ENCODE measurements around the gene AKT1S1.

Gene AKT1S1

DNA sequence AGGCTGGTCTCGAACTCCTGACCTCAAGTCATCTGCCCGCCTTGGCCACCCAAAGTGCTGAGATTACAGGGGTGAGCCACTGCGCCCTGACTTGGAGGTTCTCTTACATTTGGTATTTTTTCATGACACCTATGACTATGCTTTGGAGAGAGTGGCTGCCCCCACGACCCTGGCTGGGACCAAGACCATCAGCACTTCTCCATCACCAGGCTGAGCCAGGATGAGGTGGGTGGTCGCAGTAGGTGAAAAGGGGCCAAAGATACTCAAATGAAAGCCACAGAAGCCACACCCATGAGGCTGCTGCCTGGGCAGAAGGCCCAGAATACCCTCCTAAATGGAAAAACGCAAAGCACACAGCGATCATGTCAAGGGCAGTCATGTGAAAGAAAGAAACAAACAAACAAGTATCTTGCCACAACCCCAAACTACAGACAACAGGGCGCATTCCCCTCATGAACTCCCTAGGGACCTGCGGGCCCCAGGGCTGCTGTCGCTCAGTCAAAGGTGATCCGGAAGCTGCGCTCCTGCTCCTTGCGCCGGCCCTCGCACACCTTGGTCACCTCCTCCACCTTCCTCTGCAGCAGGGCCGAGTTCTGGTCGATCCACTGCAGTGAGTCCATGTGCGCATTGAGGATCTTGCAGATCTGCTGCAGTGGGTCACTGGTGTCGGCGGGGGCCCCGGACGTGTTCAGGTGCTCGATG lies 30.7 kb upstream of the AKT1S1 start:
- DNase-seq (ENCODE audit: low read depth), result no peak

- DNase-seq (ENCODE audit: low read depth), result no peak
Measured at GRCh38 chr19:49906879-49907564, 29.9 kb upstream of the AKT1S1 start.

- no peak for DNase-seq (ENCODE audit: low read depth)
Measured at GRCh38 chr19:49904136-49904535, 27.0 kb upstream of the AKT1S1 start.

DNA sequence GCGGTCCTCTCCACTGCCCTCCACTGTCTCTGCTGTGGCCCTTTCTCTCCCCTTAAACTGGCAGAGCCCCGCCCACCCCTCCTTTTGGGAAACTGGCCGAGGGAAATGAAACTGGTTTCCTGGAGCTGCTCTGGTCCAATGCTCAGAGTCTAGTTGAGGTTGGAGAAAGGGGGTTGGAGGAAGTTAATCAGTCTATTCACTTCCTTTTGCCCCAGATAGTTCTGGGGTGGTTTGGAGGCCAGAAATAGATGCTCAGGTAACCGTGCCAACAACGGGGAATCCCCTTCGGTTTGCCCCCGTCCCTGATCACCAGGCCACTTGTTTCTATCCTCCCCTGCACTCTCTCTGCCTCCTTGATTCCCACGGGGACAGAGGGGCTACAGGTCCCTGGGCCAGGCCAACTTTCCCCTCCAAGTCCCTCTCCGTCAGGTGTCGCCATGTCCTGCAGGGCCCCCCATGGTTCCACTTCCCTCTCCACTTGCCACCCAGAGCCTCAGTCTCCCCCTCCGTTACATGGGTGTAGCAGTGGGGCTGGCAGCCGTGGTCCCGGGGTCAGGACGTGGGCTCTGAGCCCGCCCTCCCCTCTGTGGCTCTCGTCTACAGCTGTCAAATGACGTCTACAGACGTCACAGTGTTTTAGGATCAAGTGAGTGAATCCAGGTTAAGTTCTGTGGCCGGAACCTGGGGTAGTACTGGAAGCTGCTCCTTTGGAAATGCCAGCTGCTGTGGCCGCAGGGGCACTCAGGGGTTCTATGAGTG lies 19.9 kb upstream of the AKT1S1 start, which contains the start of gene IL4I1:
Gene IL4I1, minus strand, starts transcription at position 25 of the 759 bp plus-strand sequence. CDS start 727 bp downstream, outside the sequence.
- peak; percentile 48 for DNase-seq (ENCODE audit: low read depth)

DNA sequence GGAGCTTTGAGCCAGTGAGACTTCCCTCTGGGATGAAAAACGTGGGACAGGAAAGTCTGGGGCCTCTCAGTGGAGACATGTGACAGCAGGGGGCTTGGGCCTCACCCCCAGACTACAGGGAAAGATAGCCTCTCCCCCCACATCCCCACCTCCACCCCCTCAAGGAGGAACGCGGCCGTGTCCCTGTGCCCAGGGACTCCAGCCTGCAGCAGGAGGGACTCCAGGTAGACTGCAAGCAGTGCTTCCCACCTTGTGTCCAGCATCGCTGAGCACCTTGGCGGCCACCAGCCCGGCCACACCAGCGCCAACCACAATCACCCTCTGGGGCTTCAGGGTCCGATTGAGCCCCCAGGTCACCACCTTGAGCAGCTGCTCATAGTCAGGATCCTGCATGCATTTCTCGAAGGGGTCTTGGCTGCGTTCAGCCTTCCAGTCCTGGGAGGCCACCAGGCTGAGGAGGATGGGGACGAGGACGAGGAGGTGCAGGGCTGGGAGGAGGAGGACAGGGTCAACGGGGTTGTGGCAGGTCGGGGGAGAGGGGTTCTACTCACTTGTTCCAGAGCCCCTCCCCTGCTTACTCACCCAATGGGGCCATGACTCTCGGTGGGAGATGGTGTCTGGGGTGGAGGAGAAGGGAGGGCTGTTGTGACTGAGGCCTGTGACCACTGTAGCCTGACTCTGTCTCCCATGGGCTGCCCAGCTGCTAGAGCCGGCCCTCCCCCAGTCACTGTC lies 18.6 kb upstream of the AKT1S1 start:
- no peak for DNase-seq (ENCODE audit: low read depth)

DNA sequence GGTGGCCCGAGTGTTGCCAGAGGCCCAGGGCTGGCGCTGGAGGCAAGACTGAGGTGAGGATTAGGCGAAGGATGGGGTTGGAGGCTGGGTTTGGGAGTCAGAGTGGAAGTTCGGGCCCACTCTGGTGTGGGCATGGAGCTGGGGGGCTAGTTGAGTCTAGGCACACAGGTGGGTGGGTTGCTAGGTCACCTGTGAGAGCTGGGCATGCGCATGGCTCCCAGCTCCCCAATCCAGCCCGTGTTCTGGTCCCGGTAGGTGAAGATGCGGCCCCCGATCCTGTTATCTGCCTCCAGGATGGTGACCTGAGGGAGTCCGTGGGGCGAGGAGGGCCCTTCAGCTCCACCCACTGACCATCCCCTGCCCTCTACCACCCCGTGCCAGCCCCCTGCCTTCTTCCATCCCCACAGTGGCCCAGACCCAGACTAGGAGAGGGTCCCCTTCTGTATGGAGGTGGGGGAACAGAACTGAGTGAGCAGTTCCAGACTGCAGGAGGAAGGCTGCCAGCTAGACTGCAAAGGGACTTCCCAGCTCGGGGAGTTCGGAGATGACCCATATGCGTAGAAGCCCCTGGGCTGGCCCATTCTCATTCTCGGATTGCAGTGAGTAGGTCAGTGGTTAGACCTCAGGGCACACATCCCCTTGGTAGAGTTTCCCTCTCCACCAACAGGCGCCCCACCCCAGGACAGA lies 17.9 kb upstream of the AKT1S1 start:
- DNase-seq (ENCODE audit: low read depth), result peak; percentile 26

GRCh38 chr19:49894011-49894664 lies 17.0 kb upstream of the AKT1S1 start:
- no peak for DNase-seq (ENCODE audit: low read depth)

DNA sequence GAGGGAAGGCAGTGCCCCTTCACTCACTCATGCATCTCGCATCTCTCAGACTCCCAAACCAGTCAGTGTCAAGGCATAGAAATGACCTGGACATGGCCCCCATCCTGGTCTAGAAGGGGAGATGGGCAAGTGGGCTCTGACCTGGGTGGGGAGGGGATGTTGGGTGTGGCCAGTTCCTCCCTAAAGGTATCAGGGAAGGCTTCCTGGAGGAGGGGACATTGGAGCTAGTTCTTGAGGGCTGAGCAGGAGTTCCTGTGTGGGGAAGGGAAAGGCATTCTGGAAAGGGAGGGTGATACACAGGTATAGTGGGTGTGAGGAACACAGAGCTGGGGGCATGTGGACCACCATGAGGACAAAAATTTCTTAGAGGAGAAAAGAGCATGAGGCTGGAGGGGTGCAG lies 15.6 kb upstream of the AKT1S1 start:
- no peak for DNase-seq (ENCODE audit: low read depth)

DNA sequence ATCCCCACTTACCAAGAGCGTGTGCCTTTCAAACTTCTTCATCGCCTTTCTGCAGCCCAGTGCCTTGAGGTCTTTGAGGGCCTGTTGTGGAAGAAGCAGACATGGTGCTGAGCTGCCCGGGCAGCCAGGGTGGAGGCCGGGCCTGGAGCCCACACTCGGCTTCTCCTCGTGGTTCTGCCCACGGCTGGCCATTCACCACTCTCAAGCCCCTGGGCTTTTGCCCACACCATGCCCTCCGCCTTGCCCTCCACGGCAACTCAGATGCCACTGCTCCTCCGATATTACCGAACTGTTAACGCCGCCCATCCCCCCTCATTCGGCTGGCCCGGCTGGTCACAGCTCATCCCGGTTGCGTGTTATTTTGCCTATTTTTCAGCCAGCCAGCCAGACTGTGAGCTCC lies 14.2 kb upstream of the AKT1S1 start:
- no peak for DNase-seq (ENCODE audit: low read depth)

GRCh38 chr19:49890349-49891311 lies 13.5 kb upstream of the AKT1S1 start:
- peak; percentile 55 for DNase-seq (ENCODE audit: low read depth)

DNA sequence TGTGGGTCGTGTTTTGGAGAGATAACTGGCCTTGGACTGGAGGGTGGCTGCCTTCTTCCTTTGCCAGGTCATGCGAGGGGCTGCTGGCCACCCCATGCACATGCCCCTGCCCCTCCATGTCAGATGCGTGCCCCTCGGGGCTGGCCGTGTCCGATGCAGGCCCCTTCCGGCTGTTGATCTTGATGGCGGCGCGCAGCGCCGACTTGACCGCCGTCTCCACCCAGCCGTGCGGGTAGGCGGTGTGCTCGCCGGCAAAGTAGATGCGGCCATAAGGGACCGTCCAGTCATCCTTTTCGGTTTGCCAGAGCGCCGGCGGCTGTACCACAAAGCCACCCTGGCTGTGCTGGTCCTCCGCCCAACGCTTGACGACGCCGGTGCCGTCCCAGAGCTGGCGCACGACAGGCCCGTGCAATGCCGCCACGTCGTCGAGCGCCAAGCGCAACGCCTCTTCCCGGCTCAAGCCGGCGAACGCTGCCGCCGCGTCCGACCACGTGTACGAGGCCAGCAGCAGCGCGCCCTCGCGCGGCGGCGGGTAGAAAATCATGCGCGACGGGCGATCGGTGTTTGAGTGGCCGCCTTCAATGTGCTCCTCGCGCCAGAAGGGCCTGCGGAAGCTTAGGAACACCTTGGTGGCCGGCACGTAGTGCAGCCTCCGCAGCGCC lies 12.7 kb upstream of the AKT1S1 start:
- peak; percentile 64 for DNase-seq (ENCODE audit: low read depth)

- DNase-seq (ENCODE audit: low read depth), result no peak
Measured at GRCh38 chr19:49889038-49889686, 12.0 kb upstream of the AKT1S1 start.

GRCh38 chr19:49888510-49888824 lies 11.3 kb upstream of the AKT1S1 start:
- DNase-seq (ENCODE audit: low read depth), result no peak

DNA sequence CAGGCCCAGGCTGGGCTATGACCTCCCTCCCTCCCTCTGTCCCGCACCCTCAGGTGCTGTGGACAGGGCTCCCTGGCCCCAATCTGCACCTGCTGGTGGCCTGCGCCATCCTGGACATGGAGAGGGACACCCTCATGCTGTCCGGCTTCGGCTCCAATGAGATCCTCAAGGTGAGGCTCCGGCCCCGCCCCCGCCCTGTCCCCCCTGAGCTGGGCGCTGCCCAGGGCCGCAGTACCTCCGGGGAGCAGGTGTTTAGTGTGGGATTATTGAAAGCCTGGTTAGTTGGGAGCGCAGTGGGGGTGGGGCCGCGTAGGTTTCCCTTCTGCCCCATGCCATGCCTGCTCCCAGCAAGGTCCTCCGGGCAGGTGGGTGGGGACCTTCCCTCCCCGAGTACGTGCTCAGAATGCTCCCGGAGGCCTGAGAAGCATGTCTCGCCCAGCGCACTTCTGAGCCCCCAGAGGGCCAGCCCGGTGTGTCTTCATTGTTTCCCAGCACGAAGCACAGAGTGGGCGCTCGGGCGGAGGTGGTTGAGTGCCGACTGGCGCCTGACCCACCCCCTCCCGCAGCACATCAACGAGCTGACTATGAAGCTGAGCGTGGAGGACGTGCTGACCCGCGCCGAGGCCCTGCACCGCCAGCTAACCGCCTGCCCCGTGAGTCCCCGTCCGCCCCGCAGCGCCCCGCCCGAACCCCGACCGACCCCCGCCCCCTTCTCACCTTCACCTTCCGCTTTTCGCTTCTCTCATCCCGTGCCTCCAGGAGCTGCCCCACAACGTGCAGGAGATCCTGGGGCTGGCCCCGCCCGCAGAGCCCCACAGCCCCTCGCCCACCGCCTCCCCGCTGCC lies 10.7 kb upstream of the AKT1S1 start:
- DNase-seq (ENCODE audit: low read depth), result no peak

GRCh38 chr19:49887037-49887664 lies 10.0 kb upstream of the AKT1S1 start:
- no peak for DNase-seq (ENCODE audit: low read depth)

DNA sequence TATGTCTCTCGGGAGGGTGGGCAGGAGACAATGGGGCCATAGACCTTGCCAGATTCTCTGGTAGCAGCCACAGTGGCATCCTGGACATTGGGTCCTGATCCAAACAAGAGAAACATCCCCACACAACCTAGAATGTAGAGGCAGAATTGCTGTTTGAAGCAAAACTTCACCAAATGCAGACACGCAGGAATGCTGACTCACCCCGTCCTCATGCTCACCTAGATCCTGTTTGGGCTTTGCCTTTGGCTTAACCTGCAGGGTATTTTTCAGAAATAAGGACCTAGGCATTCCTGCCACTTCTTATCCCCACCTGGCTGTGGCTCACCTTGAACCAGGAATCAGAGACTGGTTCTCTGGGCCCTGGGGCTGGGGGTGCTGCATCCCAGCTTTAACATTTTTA lies 7.6 kb upstream of the AKT1S1 start:
- DNase-seq (ENCODE audit: low read depth), result no peak

- no peak for DNase-seq (ENCODE audit: low read depth)
Measured at GRCh38 chr19:49884109-49884508, 7.0 kb upstream of the AKT1S1 start.

- DNase-seq (ENCODE audit: low read depth), result no peak
Measured at GRCh38 chr19:49883094-49883493, 5.9 kb upstream of the AKT1S1 start.

Data from activated T-cell treated with anti-CD3 and anti-CD28 coated beads for 24 hours (primary cell).